GM04503 (cell line): ENCODE results near the gene TXNDC15.
"Not testable (repeated sequence)": the region's sequence is repeated elsewhere in the genome, so short reads cannot be mapped to it uniquely, and the experiment has no call there.

Source experiments
- DNase-seq: peaks from one replicate; pipeline ENCODE4 v3.0.0-alpha.2; 2012; ENCODE audit warnings: low read depth

TXNDC15 gene, protein sequence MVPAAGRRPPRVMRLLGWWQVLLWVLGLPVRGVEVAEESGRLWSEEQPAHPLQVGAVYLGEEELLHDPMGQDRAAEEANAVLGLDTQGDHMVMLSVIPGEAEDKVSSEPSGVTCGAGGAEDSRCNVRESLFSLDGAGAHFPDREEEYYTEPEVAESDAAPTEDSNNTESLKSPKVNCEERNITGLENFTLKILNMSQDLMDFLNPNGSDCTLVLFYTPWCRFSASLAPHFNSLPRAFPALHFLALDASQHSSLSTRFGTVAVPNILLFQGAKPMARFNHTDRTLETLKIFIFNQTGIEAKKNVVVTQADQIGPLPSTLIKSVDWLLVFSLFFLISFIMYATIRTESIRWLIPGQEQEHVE

GRCh38 chr5:134873987-134874830 is at the start of gene TXNDC15:
Gene TXNDC15 (plus strand): TSS chr5:134874371. CDS start chr5:134874428, 57 bp downstream.
- DNase-seq = peak; percentile 44

- no peak for DNase-seq
Measured at GRCh38 chr5:134824681-134825080, 49.5 kb upstream of the TXNDC15 start.

GRCh38 chr5:134825212-134825611 is 49.0 kb upstream of the TXNDC15 start:
- no peak for DNase-seq

DNA sequence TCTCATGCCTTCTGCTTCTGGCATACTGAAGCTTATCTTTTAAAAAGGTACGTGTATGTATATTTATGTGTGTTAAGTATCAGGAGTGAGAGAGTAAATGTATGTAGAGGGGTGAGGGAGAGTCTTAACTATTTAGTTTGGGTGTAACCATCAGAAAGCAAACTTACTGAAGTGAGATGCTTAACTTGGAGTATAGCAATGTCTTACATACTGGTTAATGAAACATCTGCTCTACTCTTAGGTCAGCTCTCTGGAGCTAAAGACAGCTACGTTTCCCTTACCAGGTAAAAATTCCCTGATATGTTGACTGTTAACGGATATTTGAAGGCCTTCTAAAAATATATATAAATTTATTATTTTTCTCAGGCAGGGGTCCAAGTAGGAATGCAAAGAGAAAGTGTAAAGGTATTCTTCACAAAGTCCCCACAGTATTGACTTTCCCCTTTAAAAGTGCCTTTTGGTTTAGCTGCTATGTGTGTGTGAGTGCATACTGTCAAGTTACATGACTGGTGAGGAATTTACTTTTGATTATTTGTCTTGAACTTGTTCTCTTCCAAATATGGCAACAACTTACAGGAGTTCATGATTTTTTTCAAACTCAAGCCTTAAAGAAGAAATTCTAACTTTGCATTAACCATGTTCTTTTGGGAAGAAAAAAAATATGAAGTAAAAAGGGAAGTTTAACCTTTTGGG is 40.7 kb upstream of the TXNDC15 start:
- DNase-seq = no peak

DNA sequence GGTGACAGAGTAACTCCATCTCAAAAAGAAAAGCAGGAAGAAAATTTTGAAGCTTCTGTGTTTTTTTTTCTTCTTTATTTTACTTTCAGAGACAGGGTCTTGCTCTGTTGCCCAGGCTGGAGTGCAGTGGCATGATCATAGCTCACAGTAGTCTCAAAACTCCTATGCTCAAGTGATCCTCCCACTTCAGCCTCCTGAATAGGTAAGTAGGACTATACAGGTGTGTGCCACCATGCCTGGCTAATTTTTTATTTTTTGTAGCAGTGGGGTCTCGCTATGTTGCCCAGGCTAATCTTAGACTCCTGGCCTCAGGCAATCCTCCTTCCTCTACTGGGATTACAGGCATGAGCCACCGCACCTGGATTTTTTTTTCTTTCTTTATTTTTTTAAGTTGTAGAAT is 38.5 kb upstream of the TXNDC15 start:
- DNase-seq = no peak

DNA sequence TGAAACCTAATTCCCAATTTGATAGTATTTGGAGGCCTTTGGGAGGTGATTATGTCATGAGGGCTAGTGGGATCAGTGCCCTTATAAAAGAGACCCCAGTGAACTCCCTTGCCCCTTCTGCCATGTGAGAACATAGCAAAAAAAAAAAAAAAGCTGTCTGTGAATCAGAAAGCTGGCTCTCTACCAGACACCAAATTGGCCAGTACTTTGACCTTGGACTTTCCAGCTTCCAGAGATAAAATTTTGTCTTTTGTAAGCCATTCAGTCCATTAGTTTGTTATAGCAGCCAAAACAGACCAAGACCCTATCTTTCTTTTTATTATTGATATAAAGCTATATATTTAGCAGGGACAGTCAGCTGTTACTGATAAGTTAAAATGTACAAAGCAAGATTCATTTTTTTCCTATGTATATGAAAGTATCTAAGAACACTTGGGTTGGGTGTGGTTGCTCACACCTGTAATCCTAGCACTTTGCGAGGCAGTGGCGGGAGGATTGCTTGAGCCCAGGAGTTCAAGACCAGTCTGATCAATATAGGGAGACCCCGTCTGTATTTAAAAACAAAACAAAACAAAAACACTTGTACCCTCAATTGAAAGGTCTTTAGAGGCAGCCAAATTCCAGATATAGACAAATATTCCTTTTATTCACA is 36.5 kb upstream of the TXNDC15 start:
- no peak for DNase-seq

DNA sequence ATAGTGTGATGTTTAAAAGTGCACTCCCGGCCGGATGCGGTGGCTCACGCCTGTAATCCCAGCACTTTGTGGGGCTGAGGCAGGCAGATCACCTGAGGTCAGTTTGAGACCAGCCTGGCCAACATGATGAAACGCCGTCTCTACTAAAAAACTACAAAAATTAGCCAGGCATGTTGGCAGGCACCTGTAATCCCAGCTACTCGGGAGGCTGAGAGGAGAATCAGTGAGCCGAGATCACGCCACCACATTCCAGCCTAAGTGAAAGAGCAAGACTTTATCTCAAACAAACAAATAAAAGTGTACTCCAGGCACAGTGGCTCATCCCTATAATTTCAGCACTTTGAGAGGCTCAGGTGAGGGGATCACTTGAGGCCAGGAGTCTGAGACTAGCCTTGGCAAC is 35.8 kb upstream of the TXNDC15 start:
- DNase-seq = not testable (repeated sequence)

DNA sequence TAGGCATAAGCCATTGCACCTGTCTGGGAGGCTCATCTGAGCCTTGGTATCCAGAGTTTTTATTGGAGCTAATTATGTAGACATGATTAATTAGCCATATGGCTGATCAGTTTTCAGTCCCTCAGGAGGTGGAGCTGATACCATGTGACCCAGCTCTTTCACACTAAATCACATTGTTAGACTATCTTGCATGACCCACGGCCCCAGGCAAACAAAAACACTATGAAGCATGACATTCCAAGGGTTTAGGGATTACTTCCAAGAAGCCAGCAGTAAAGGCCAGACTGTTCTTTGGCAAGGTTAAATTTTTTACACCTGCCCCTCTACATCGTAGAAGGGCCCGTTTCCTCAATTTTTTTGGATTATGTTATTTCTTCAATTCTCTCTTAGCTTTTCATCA is 33.4 kb upstream of the TXNDC15 start:
- DNase-seq = no peak

DNA sequence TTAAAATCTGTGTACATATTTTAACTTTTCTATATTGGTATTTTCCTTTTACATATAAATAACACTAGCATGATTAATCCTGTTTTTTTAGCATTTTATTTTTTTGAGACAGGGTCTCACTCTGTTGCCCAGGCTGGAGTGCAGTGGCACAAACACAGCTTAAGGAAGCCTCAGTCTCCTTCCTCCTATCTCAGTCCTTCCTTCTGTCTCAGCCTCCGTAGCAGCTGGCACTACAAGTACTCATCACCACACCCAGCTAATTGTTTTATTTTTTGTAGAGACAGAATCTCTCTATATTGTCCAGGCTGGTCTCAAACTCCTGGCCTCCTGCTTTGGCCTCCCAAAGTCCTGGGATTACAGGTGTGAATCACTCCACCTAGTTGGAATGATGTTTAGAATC is 29.9 kb upstream of the TXNDC15 start:
- DNase-seq = no peak

DNA sequence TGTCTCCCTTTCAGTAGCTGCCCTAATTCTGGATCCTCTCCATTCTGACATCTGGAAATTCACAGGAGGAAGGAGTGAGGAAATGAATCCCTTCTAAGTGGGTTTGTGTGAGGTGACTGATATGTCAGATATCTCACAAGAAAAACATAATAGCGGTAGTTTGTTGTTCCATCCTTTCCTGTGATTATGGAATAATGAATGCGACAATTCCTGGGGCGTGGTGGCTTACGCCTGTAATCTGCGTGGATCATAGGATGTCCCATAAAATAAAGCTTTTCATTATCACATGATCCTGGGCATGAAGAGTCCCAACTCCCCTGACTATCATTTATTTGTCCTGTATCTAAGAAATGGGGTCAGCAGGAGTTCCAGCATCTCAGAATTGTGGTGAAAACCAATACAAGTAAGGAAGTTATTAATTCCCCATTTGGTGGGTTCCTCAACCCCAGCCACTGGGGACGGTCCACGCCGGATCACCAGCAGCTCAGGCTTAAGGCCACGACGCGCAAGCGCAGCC is 28.8 kb upstream of the TXNDC15 start:
- DNase-seq = no peak

- DNase-seq = peak; percentile 72
Measured at GRCh38 chr5:134845852-134846640, 28.1 kb upstream of the TXNDC15 start, which contains the start of gene C5orf24. Gene C5orf24 (plus strand): TSS chr5:134845968. CDS start chr5:134854901, 8,933 bp downstream.

DNA sequence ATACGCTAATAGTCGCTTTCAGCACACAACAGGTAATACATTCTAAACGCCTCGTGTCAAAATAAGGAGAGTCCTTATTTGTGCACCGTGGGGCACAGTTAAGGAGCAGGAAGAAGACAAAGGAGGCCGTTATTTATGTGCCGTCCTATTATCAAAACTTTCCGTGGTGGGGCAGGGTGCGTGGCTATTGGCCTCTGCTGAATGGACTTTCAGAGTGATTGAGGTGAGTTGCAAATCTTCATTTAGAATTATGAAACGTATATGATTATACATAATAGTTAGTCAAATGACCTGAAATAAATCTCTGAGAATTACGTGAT is 27.6 kb upstream of the TXNDC15 start:
- DNase-seq = no peak

- not testable (repeated sequence) for DNase-seq
Measured at GRCh38 chr5:134849434-134849933, 24.7 kb upstream of the TXNDC15 start.

- no peak for DNase-seq
Measured at GRCh38 chr5:134851307-134851923, 22.8 kb upstream of the TXNDC15 start.

DNA sequence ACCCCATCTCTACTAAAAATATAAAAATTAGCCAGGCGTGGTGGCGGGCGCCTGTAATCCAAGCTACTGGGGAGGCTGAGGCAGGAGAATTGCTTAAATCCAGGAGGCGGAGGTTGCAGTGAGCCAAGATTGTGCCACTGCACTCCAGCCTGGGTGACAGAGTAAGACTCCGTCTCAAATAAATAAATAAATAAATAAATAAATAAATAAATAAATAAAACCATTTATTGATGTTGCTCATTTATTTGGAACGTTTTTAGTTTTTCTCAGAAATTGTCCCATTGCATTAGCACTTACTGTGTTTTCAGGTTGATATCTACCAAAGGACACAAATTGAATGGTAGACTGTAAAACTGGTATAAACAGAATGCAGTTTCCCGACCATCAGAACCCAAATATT is 17.7 kb upstream of the TXNDC15 start:
- not testable (repeated sequence) for DNase-seq

DNA sequence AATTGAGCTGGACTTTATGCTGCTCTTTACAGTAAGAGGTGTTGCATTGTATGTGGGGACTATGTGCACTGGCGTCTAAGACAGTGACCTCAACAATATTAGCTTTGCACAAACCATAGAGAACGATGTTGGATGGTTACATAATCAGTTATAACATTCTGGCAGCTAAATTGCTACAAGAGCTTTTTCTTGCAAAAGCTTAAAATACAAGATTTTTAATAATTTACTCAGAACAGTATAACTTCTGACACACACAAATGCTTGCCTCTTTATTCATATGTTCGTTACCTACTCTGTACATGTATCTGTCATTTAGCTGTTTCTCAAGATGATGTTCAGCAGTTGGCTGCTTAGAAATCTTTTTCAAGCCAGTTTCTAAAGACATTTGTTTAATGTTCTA is 16.8 kb upstream of the TXNDC15 start:
- no peak for DNase-seq

- no peak for DNase-seq
Measured at GRCh38 chr5:134864707-134865106, 9.5 kb upstream of the TXNDC15 start.

GRCh38 chr5:134873494-134873893 is 677 bp upstream of the TXNDC15 start:
- no peak for DNase-seq

- peak; percentile 66 for DNase-seq
Measured at GRCh38 chr5:134874831-134875655, 872 bp downstream of the TXNDC15 start.

DNA sequence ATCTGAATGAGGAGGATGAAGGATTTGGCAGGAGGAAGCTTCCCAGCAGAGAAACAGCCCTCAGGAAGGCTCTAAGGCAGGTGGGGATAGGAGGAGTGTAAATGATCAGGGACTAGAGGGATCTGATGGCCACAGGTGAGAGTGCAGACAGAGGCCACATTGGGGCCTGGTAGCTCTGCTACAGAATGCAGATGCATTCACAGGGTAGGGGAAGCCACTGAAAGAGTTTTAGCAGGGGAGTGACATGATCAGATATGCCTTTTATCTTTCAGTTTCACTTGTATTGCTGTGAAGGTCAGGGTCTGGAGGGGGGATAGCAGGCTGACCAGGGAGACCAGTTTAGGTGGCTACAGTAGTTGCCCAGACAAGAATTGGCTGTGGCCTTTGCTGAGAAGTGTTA is 3.0 kb downstream of the TXNDC15 start:
- DNase-seq = no peak
